ENCODE data around the gene RERE. TPM values are rescaled to one million over a fixed set of nuclear protein-coding genes. Genes with fewer than 3 reads are reported as not detected.

Gene RERE
- total and polyA plus RNA-seq, 11 donors = 53.5 to 236 (median 121) TPM

- intact Hi-C loops (cut with DNase I) = no loop called here
- H3K27me3 ChIP-seq = no peaks in the 10 kb centered on the region
- TF ChIP-seq CTCF (IDR thresholded peaks at IDR 0.05) (no peak), POLR2A (IDR thresholded peaks at IDR 0.05) (no peak)
- DNase-seq = no peak
- peaks cover 0 to 51% (median 22%) of the 10 kb centered on the region in 12 donors for H3K4me1 ChIP-seq
- H3K36me3 ChIP-seq = no peaks in the 10 kb centered on the region
- WGBS, 4 donors = 83 to 95% (median 90%) methylated on average over 1 of the region's 1 CpG
- no peak overlapping the region for H3K27ac ChIP-seq
- H3K9me3 ChIP-seq = no peaks in the 10 kb centered on the region
- no peak overlapping the region for H3K4me3 ChIP-seq
- no peak for ATAC-seq
Measured at GRCh38 chr1:8681911-8682310, 135.5 kb downstream of the RERE start.

- H3K27ac ChIP-seq = no peak overlapping the region
- no peaks in the 10 kb centered on the region for H3K36me3 ChIP-seq
- H3K9me3 ChIP-seq = no peaks in the 10 kb centered on the region
- H3K27me3 ChIP-seq = no peaks in the 10 kb centered on the region
- H3K4me3 ChIP-seq = peak overlapping the region in 7 of 12 donors; percentile 20 to 39 (median 26)
- ATAC-seq = no peak
- DNase-seq = no peak
- TF ChIP-seq CTCF (IDR thresholded peaks at IDR 0.05) (no peak), POLR2A (IDR thresholded peaks at IDR 0.05) (no peak)
- intact Hi-C loops (cut with DNase I) = no loop called here
- 58 to 75% (median 66%) methylated on average over 14 of the region's 14 CpGs for WGBS, 4 donors
- H3K4me1 ChIP-seq = peaks cover 0 to 53% (median 18%) of the 10 kb centered on the region in 12 donors
Measured at GRCh38 chr1:8680664-8681650, 136.5 kb downstream of the RERE start.

GRCh38 chr1:8679929-8680663 is 137.3 kb downstream of the RERE start:
- WGBS, 4 donors = 72 to 82% (median 77%) methylated on average over 7 of the region's 7 CpGs
- H3K4me1 ChIP-seq = peaks cover 0 to 48% (median 18%) of the 10 kb centered on the region in 12 donors
- intact Hi-C loops (cut with DNase I) = no loop called here

More at GRCh38 chr1:8679929-8680663, 137.3 kb downstream of the RERE start:
- Histone ChIP-seq H3K9me3 (no peaks in the 10 kb centered on the region), H3K27ac (no peak overlapping the region), H3K27me3 (no peaks in the 10 kb centered on the region), H3K36me3 (no peaks in the 10 kb centered on the region), H3K4me3 (peak overlapping the region in 2 of 12 donors; percentile 39)
- DNase-seq = no peak
- no peak for ATAC-seq
- TF ChIP-seq CTCF (IDR thresholded peaks at IDR 0.05) (no peak), POLR2A (IDR thresholded peaks at IDR 0.05) (no peak)

Data from heart left ventricle (tissue), 16 donors.